ENCODE results near the gene RNU2-1. TPM values are rescaled to one million over a fixed set of nuclear protein-coding genes. Genes with fewer than 3 reads are reported as not detected.

Gene RNU2-1
- total and polyA plus RNA-seq, 3 donors from 2014 or later: not detected

- Histone ChIP-seq H3K4me1 (peaks cover 17% of the 10 kb centered on the region), H3K4me3 (no peak overlapping the region), H3K27ac (no peak overlapping the region), H3K36me3 (ENCODE audit: low read depth, missing control alignments) (no peaks in the 10 kb centered on the region), H3K9me3 (no peaks in the 10 kb centered on the region), H3K27me3 (no peaks in the 10 kb centered on the region)
- intact Hi-C loops (cut with DNase I; ENCODE audit: low total_unique reads): no loop called here
- no peak for TF ChIP-seq POLR2A (IDR thresholded peaks at IDR 0.05)
- TF ChIP-seq, protein P1, sequence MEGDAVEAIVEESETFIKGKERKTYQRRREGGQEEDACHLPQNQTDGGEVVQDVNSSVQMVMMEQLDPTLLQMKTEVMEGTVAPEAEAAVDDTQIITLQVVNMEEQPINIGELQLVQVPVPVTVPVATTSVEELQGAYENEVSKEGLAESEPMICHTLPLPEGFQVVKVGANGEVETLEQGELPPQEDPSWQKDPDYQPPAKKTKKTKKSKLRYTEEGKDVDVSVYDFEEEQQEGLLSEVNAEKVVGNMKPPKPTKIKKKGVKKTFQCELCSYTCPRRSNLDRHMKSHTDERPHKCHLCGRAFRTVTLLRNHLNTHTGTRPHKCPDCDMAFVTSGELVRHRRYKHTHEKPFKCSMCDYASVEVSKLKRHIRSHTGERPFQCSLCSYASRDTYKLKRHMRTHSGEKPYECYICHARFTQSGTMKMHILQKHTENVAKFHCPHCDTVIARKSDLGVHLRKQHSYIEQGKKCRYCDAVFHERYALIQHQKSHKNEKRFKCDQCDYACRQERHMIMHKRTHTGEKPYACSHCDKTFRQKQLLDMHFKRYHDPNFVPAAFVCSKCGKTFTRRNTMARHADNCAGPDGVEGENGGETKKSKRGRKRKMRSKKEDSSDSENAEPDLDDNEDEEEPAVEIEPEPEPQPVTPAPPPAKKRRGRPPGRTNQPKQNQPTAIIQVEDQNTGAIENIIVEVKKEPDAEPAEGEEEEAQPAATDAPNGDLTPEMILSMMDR (IDR thresholded peaks at IDR 0.05): no peak
- DNase-seq: no peak
- WGBS, 2 donors: 83 to 90% methylated on average over 3 of the region's 3 CpGs
These were observed 18.4 kb downstream of the RNU2-1 start for GRCh38 chr17:43215341-43215740.

DNA sequence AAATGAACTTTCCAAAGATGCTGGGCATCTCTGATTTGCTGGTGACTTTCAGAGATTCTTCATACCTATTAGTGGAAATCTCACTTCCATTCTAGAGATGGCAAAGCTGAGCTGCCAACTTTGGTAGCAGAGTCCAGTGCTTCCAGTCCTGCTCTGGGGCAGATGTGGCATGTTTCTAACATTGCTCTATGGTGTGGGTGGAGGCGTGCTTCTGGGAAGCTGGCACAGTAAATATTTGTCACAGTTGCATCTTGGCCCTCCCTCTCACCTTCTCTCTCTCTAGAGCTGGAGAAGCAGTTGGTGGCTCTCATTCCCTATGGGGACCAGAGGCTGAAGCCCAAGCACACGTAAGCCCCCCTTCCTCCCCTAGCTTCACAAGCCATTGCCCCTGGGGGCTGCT lies 20.2 kb downstream of the RNU2-1 start:
- no peaks in the 10 kb centered on the region for H3K27me3 ChIP-seq
- intact Hi-C loops (cut with DNase I; ENCODE audit: low total_unique reads): no loop called here
- H3K36me3 ChIP-seq (ENCODE audit: low read depth, missing control alignments): no peaks in the 10 kb centered on the region
- no peak overlapping the region for H3K27ac ChIP-seq
- H3K4me3 ChIP-seq: no peak overlapping the region
- no peak for TF ChIP-seq POLR2A (IDR thresholded peaks at IDR 0.05)
- TF ChIP-seq, protein P1 (IDR thresholded peaks at IDR 0.05): no peak
- DNase-seq: no peak
- WGBS, 2 donors: 93% methylated on average over 1 to 2 of the region's 2 CpGs
- H3K9me3 ChIP-seq: no peaks in the 10 kb centered on the region
- peaks cover 17% of the 10 kb centered on the region for H3K4me1 ChIP-seq

DNA sequence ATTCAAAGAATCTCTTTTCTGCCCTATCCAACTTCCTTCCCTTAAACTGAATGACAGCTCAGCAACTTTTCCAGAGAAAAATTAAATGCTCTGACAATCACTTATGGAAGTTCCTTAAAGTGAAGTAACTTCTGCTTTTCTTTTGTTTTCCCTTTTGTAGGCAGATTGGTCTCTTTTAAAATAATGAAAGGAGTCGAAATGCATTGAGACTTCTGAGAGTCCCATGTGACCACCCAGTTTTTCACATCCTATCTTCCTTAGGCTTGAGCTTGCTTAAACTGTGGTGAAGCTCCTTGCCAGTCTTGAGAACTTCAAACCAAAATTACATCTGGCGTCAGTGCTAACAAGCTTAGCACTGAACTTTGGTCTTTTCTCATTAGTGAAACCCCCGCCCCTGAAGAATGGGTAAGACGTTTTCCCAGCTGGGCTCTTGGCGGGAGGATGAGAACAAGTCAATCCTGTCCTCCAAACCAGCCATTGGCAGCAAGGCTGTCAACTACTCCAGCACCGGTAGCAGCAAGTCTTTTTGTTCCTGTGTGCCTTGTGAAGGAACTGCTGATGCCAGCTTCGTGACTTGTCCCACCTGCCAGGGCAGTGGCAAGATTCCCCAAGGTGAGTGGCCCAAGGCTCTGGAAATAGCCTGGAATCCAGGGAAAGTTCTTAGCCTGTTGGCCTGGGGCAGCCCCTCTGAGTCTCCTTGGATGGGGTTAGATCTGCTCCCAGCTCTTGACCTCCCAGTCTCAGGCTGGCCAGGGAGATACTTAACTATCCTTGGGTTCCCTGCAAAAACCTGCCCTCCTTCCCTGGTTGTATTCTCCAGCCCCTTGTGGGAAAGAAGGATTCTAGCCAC lies 20.9 kb downstream of the RNU2-1 start:
- peak overlapping the region in 1 of 2 donors; percentile 69 for H3K4me3 ChIP-seq

DNA sequence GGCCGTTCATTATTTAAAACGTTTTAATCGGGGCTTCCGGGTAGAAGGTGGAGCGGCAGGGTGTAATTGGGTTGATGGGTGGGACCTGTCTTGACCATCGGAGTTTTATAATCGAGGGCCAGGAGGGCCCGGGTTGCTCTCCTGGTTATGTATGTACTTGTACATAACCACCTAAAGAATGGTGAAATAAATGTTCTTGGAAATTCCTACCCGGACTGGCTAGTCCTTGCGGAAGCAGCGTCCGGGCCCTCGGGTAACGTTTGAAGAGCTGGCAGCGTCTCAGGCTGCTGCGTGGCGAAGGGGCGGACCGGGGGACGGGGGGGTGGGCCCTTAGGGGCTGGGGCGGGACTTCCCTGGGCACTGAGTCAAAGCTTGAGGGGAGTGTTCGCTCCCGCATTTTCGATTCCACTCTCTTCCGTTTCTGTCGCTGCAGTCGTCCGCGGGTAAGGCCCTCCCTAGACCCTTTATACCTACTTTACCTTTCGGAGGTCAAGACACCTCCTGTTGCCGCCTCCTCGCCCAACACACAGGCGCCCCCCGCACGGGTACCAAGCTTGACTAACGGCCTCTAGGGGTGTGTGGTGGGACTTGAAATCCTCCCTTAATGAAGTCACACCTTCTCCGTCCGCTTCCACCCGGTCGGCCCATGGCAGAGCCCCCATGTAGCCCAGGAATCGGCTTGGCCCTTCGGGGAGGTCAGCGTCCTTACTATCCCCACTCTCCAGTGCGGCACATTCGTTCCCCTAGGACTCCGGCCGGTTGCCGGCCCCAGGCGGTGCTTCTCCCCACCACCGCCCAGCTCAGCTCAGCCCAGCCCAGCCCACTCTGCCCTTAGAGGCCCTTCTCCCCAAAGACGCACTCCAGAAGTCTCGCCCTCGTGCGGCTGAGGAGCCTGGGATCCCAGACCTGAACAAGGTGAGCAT lies 22.0 kb downstream of the RNU2-1 start, which contains the start of gene TMEM106A:
Gene TMEM106A, plus strand, starts transcription at position 396 of the 923 bp plus-strand sequence. CDS start 1,167 bp downstream, outside the sequence.
- intact Hi-C loops (cut with DNase I; ENCODE audit: low total_unique reads): no loop called here
- 4 to 5% methylated on average over 31 to 54 of the region's 54 CpGs for WGBS, 2 donors
- TF ChIP-seq, protein P1 (IDR thresholded peaks at IDR 0.05): peak in 1 of 3 experiments; percentile 12
- no peak for TF ChIP-seq POLR2A (IDR thresholded peaks at IDR 0.05)
- H3K4me1 ChIP-seq: peaks cover 13% of the 10 kb centered on the region
- peak; percentile 73 for DNase-seq
- no peaks in the 10 kb centered on the region for H3K36me3 ChIP-seq (ENCODE audit: low read depth, missing control alignments)
- no peaks in the 10 kb centered on the region for H3K27me3 ChIP-seq
- no peaks in the 10 kb centered on the region for H3K9me3 ChIP-seq
- peak within 1 kb of the TSS; percentile 59 to 69 for H3K4me3 ChIP-seq
- peak within 1 kb of the TSS; percentile 56 to 71 for H3K27ac ChIP-seq

More for the DNA sequence above, 20.9 kb downstream of the RNU2-1 start:
- H3K9me3 ChIP-seq: no peaks in the 10 kb centered on the region
- intact Hi-C loops (cut with DNase I; ENCODE audit: low total_unique reads): no loop called here
- 55 to 61% methylated on average over 7 of the region's 7 CpGs for WGBS, 2 donors
- H3K27me3 ChIP-seq: no peaks in the 10 kb centered on the region
- no peaks in the 10 kb centered on the region for H3K36me3 ChIP-seq (ENCODE audit: low read depth, missing control alignments)
- DNase-seq: no peak
- peak overlapping the region in 1 of 2 donors; percentile 56 for H3K27ac ChIP-seq
- no peak for TF ChIP-seq POLR2A (IDR thresholded peaks at IDR 0.05)
- TF ChIP-seq, protein P1 (IDR thresholded peaks at IDR 0.05): no peak
- H3K4me1 ChIP-seq: peaks cover 17% of the 10 kb centered on the region

All from testis (tissue), 3 donors.